Endothelial cell of umbilical vein (primary cell): ENCODE results near the gene MKRN1.

Experiments used
- CTCF ChIP-seq, 2 donors: IDR thresholded peaks; 1 replicate in 1 of 2; 2 replicates in 1 of 2; pipeline ENCODE4 v1.5.1; 2011; ENCODE audit warnings: low read length in 2 of 2, mild to moderate bottlenecking in 2 of 2, moderate library complexity in 2 of 2, control low read depth in 1 of 2, inconsistent platforms in 1 of 2, low read depth in 1 of 2; ENCODE audit not compliant: insufficient read depth in 1 of 2; ENCODE audit errors: extremely low read depth in 1 of 2
- EZH2 ChIP-seq: IDR thresholded peaks from 2 replicates; pipeline ENCODE4 v1.6.1; 2012; ENCODE audit warnings: borderline replicate concordance, low read depth, mild to moderate bottlenecking, moderate library complexity, low read length, inconsistent platforms; ENCODE audit not compliant: severe bottlenecking
- FOS ChIP-seq: IDR thresholded peaks from 2 replicates; pipeline ENCODE4 v1.6.1; 2011; ENCODE audit warnings: mild to moderate bottlenecking, low read length, moderate library complexity, borderline replicate concordance; ENCODE audit not compliant: insufficient read depth
- MYC ChIP-seq: IDR thresholded peaks from one replicate; pipeline ENCODE4 v1.6.1; 2011; ENCODE audit warnings: mild to moderate bottlenecking, low read depth, low read length
- POLR2A ChIP-seq: IDR thresholded peaks from 2 replicates; pipeline ENCODE4 v1.6.1; 2012; ENCODE audit warnings: low read depth, mild to moderate bottlenecking, control low read depth, low read length
- POLR2AphosphoS5 ChIP-seq: IDR thresholded peaks from 2 replicates; pipeline ENCODE4 v1.6.1; 2012; ENCODE audit warnings: low read depth, mild to moderate bottlenecking, control low read depth, low read length, moderate library complexity; ENCODE audit not compliant: insufficient read depth

DNA sequence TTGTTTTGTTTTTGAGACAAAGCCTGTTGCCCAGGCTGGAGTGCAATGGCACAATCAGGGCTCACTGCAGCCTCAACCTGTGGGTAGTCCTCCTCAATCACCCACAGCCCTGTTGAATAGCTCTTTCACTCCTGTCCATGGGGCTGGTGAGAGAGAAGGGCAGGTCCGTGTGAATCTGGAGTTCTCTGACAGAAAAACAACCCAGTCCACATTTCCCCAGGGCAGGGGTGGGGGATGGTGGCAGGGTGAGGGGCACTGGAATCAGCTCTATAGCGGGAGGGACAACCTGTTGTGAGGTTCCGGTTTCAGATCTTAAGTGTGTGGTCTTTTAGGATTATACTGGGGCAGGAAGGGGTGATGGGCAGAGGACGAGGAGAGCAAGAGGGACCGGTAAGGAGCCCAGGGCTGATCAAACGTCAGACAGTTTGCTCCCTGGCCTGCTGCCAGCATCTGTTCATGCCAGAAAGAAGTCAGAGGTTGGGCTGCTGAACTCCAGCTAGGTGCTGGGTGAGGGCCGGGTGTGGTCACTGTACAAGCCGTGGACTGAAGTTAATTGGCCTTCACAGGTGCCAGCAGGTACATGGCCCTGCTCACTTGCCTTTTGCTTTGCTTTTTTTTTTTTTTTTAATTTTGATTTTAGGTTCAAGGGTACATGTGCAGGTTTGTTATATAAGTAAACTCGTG is 33.2 kb upstream of the MKRN1 start:
- TF ChIP-seq CTCF (IDR thresholded peaks at IDR 0.05; ENCODE audit: extremely low read depth in 1 of 2, insufficient read depth in 1 of 2, low read depth in 1 of 2, low read length in 2 of 2) (no peak), POLR2A (no peak), POLR2AphosphoS5 (no peak), FOS (no peak), EZH2 (no peak), MYC (no peak)
